ENCODE measurements around the gene ELAVL4. TPM values are rescaled to one million over a fixed set of nuclear protein-coding genes. Genes with fewer than 3 reads are reported as not detected.

The ELAVL4 gene
- total and polyA plus RNA-seq, 8 donors: 0.60 to 10.3 (median 1.4) TPM

- Histone ChIP-seq H3K9me3 (no peaks in the 10 kb centered on the region), H3K4me1 (no peaks in the 10 kb centered on the region), H3K27ac (no peak overlapping the region), H3K27me3 (peaks cover 0 to 8% (median 0%) of the 10 kb centered on the region in 4 donors), H3K4me3 (no peak overlapping the region), H3K36me3 (no peaks in the 10 kb centered on the region)
- FAIRE-seq (no peak), ATAC-seq (no peak), DNase-seq (no peak)
- 63 to 82% methylated on average over 6 of the region's 6 CpGs for WGBS, 2 donors
- intact Hi-C loops (cut with DNase I): no loop called here
- no peak for TF ChIP-seq CTCF (IDR thresholded peaks at IDR 0.05)
Observed at GRCh38 chr1:50177994-50178393, 69.3 kb downstream of the ELAVL4 start.

- intact Hi-C loops (cut with DNase I): no loop called here
- Histone ChIP-seq H3K27me3 (peaks cover 0 to 8% (median 0%) of the 10 kb centered on the region in 4 donors), H3K27ac (no peak overlapping the region), H3K4me3 (no peak overlapping the region), H3K4me1 (no peaks in the 10 kb centered on the region), H3K36me3 (no peaks in the 10 kb centered on the region), H3K9me3 (no peaks in the 10 kb centered on the region)
- FAIRE-seq: no peak
- TF ChIP-seq CTCF (IDR thresholded peaks at IDR 0.05): no peak
- 21 to 27% methylated on average over 2 of the region's 2 CpGs for WGBS, 2 donors
- no peak for DNase-seq
- ATAC-seq: peak in 1 of 4 donors; percentile 59
Observed at GRCh38 chr1:50179639-50180038, 70.9 kb downstream of the ELAVL4 start.

GRCh38 chr1:50180367-50180766, 71.6 kb downstream of the ELAVL4 start:
- H3K27ac ChIP-seq: no peak overlapping the region
- no peak overlapping the region for H3K4me3 ChIP-seq
- H3K36me3 ChIP-seq: no peaks in the 10 kb centered on the region
- H3K27me3 ChIP-seq: peaks cover 0 to 8% (median 0%) of the 10 kb centered on the region in 4 donors
- H3K9me3 ChIP-seq: no peaks in the 10 kb centered on the region
- no peak for FAIRE-seq
- ATAC-seq: no peak
- H3K4me1 ChIP-seq: no peaks in the 10 kb centered on the region
- no peak for DNase-seq
- 75 to 77% methylated on average over 1 of the region's 1 CpG for WGBS, 2 donors
- intact Hi-C loops (cut with DNase I): no loop called here
- TF ChIP-seq CTCF (IDR thresholded peaks at IDR 0.05): no peak

GRCh38 chr1:50181027-50181663, 72.4 kb downstream of the ELAVL4 start:
- Histone ChIP-seq H3K9me3 (no peaks in the 10 kb centered on the region), H3K4me1 (no peaks in the 10 kb centered on the region), H3K4me3 (no peak overlapping the region), H3K27me3 (peaks cover 0 to 8% (median 0%) of the 10 kb centered on the region in 4 donors), H3K36me3 (no peaks in the 10 kb centered on the region), H3K27ac (no peak overlapping the region)
- DNase-seq (no peak), FAIRE-seq (no peak), ATAC-seq (peak in 3 of 4 donors; percentile 46 to 63 (median 50))
- intact Hi-C loops (cut with DNase I): no loop called here
- no peak for TF ChIP-seq CTCF (IDR thresholded peaks at IDR 0.05)
- 23 to 34% methylated on average over 3 of the region's 3 CpGs for WGBS, 2 donors

GRCh38 chr1:50183378-50184133, 74.8 kb downstream of the ELAVL4 start:
- no peak for FAIRE-seq
- WGBS, 2 donors: 32 to 33% methylated on average over 12 of the region's 12 CpGs
- no peaks in the 10 kb centered on the region for H3K36me3 ChIP-seq

More at GRCh38 chr1:50183378-50184133, 74.8 kb downstream of the ELAVL4 start:
- no peak for TF ChIP-seq CTCF (IDR thresholded peaks at IDR 0.05)
- Histone ChIP-seq H3K4me1 (no peaks in the 10 kb centered on the region), H3K27me3 (no peaks in the 10 kb centered on the region), H3K4me3 (no peak overlapping the region), H3K9me3 (no peaks in the 10 kb centered on the region), H3K27ac (no peak overlapping the region)
- intact Hi-C loops (cut with DNase I): no loop called here
- no peak for ATAC-seq
- no peak for DNase-seq
